Measurements from ENCODE around the gene FOXL2. TPM values are rescaled to one million over a fixed set of nuclear protein-coding genes. Genes with fewer than 3 reads are reported as not detected.

The FOXL2 gene
- polyA plus RNA-seq, 3 donors: 0.03 TPM; not detected in 2

Other genes starting within 250 kb of the FOXL2 start
- gene PIK3CB, start 112.2 kb downstream of the FOXL2 start, polyA plus RNA-seq (ENCODE audit: insufficient read length in 3 of 3): 10 to 100 TPM; 25.2 to 37.3 (median 29.4) TPM
- under 1 TPM in 1 of 3 donors, not detected in 2; 0.03 TPM for gene FOXL2NB, start 80 bp upstream of the FOXL2 start, polyA plus RNA-seq (ENCODE audit: insufficient read length in 3 of 3)
- not detected for gene PRR23A, start 59.1 kb upstream of the FOXL2 start, polyA plus RNA-seq (ENCODE audit: insufficient read length in 3 of 3)
- gene PRR23B, start 73.8 kb upstream of the FOXL2 start, polyA plus RNA-seq (ENCODE audit: insufficient read length in 3 of 3): not detected
- gene PRR23C, start 97.8 kb upstream of the FOXL2 start, polyA plus RNA-seq (ENCODE audit: insufficient read length in 3 of 3): under 1 TPM in 1 of 3 donors, not detected in 2; 0.04 TPM

Data from renal pelvis (tissue), 3 donors.